IPS-NIHi7 (cell line): ENCODE data around the gene TLL2.

ENCODE experiments used
- DNase-seq: peaks from one replicate; pipeline ENCODE4 v3.0.0; 2012; ENCODE audit warnings: mixed read lengths; ENCODE audit errors: extremely low spot score

TLL2 gene

GRCh38 chr10:96324447-96324846 lies 189.3 kb downstream of the TLL2 start:
- DNase-seq = peak; percentile 55

- DNase-seq = no peak
Measured at GRCh38 chr10:96322275-96322674, 191.5 kb downstream of the TLL2 start.

GRCh38 chr10:96321822-96322221 lies 191.9 kb downstream of the TLL2 start:
- DNase-seq = peak; percentile 73

GRCh38 chr10:96319754-96320474 lies 193.8 kb downstream of the TLL2 start:
- no peak for DNase-seq

GRCh38 chr10:96317067-96317833 lies 196.5 kb downstream of the TLL2 start:
- no peak for DNase-seq
